ENCODE data around the gene TMEM242.
A peak's percentile ranks its signal among the peaks of the same experiment; 100 is the strongest.

TMEM242 gene

DNA sequence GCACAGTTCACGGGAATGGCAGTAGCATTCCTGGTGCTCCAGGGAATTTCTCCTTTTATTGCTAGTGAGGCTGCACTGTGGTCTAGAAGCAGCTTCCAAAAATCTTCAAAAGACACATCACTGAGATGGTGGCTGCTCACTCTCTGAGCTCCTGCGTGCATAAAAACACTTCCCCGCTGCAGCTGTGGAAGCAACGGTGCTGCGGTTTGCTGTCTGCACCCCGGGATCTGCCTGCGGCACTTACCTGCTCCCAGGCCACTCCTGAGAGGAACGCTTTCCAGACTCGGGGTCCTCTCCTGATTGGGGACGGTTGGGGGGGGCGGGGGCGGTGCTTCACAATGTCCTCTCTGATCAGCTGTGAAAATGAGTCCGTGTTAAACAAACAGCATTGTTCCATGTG, 77.9 kb downstream of the TMEM242 start:
- no peaks in the 10 kb centered on the region for H3K36me3 ChIP-seq (ENCODE audit: control insufficient read depth in 1 of 2, insufficient read depth in 2 of 2, low read length in 2 of 2)
- H3K27me3 ChIP-seq (ENCODE audit: control insufficient read depth in 1 of 2, insufficient read depth in 2 of 2, low read length in 2 of 2), result no peaks in the 10 kb centered on the region
- H3K9me3 ChIP-seq (ENCODE audit: control insufficient read depth in 1 of 2, low read length in 2 of 2), result peaks cover 0 to 6% of the 10 kb centered on the region in 2 donors
- no peak overlapping the region for H3K4me3 ChIP-seq (ENCODE audit: low read depth in 1 of 2, low read length in 2 of 2)
- H3K27ac ChIP-seq (ENCODE audit: low read depth, low read length), result no peak overlapping the region
- H3K4me1 ChIP-seq (ENCODE audit: control insufficient read depth in 1 of 2, insufficient read depth in 2 of 2, low read length in 2 of 2), result peaks cover 15 to 18% of the 10 kb centered on the region in 2 donors
- no peak overlapping the region for H3K9ac ChIP-seq (ENCODE audit: low read depth in 1 of 2, low read length in 2 of 2)

DNA sequence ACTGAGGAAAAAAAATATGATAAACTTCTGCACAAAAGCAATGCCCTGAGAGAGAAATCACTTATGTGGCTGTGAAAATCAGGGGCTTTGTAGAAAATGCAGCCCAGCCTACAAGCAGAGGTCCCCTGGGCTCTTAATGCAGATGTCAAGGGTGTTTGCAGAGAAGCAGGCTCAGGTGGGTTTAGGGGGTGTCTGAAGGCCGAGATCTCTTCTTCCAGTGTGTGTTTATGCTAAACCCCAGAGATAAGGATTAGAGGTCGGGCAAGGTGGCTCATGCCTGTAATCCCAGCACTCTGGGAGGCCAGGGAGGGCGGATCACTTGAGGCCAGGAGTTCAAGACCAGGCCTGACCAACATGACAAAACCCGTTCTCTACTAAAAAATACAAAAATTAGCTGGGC, 78.5 kb downstream of the TMEM242 start:
- Histone ChIP-seq H3K4me1 (ENCODE audit: control insufficient read depth in 1 of 2, insufficient read depth in 2 of 2, low read length in 2 of 2) (peaks cover 21 to 25% of the 10 kb centered on the region in 2 donors), H3K27ac (ENCODE audit: low read depth, low read length) (no peak overlapping the region), H3K4me3 (ENCODE audit: low read depth in 1 of 2, low read length in 2 of 2) (no peak overlapping the region), H3K36me3 (ENCODE audit: control insufficient read depth in 1 of 2, insufficient read depth in 2 of 2, low read length in 2 of 2) (no peaks in the 10 kb centered on the region), H3K27me3 (ENCODE audit: control insufficient read depth in 1 of 2, insufficient read depth in 2 of 2, low read length in 2 of 2) (no peaks in the 10 kb centered on the region), H3K9ac (ENCODE audit: low read depth in 1 of 2, low read length in 2 of 2) (no peak overlapping the region), H3K9me3 (ENCODE audit: control insufficient read depth in 1 of 2, low read length in 2 of 2) (peaks cover 0 to 6% of the 10 kb centered on the region in 2 donors)

DNA sequence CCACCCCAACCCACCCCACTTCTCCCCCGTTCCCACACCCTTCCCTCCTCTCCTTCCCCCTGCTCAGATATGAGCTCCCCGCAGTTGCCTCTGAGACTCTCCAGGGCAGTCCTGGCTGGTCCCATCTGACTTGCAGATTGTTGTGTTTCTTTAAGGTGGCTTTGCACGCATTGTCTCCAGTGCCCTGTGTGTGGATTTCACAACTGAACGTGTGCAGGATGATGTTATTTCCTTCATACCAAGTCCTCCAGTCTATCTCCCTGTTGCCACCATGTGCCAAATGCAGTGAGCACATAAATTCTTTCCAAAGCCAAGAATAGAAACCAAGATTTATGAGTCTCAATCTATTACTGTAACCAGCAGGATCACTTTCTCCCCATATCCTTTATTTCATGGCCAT, 79.1 kb downstream of the TMEM242 start:
- H3K4me1 ChIP-seq (ENCODE audit: control insufficient read depth in 1 of 2, insufficient read depth in 2 of 2, low read length in 2 of 2), result peaks cover 21 to 30% of the 10 kb centered on the region in 2 donors

GRCh38 chr6:157242791-157243190, 80.5 kb downstream of the TMEM242 start:
- no peak overlapping the region for H3K4me3 ChIP-seq (ENCODE audit: low read depth in 1 of 2, low read length in 2 of 2)
- no peaks in the 10 kb centered on the region for H3K36me3 ChIP-seq (ENCODE audit: control insufficient read depth in 1 of 2, insufficient read depth in 2 of 2, low read length in 2 of 2)
- H3K9ac ChIP-seq (ENCODE audit: low read depth in 1 of 2, low read length in 2 of 2), result no peak overlapping the region
- H3K9me3 ChIP-seq (ENCODE audit: control insufficient read depth in 1 of 2, low read length in 2 of 2), result no peaks in the 10 kb centered on the region
- H3K4me1 ChIP-seq (ENCODE audit: control insufficient read depth in 1 of 2, insufficient read depth in 2 of 2, low read length in 2 of 2), result peaks cover 21 to 30% of the 10 kb centered on the region in 2 donors
- H3K27me3 ChIP-seq (ENCODE audit: control insufficient read depth in 1 of 2, insufficient read depth in 2 of 2, low read length in 2 of 2), result no peaks in the 10 kb centered on the region
- no peak overlapping the region for H3K27ac ChIP-seq (ENCODE audit: low read depth, low read length)

More for the DNA sequence above, 79.1 kb downstream of the TMEM242 start:
- no peak overlapping the region for H3K9ac ChIP-seq (ENCODE audit: low read depth in 1 of 2, low read length in 2 of 2)
- H3K4me3 ChIP-seq (ENCODE audit: low read depth in 1 of 2, low read length in 2 of 2), result no peak overlapping the region
- H3K9me3 ChIP-seq (ENCODE audit: control insufficient read depth in 1 of 2, low read length in 2 of 2), result peaks cover 0 to 6% of the 10 kb centered on the region in 2 donors
- no peak overlapping the region for H3K27ac ChIP-seq (ENCODE audit: low read depth, low read length)
- no peaks in the 10 kb centered on the region for H3K27me3 ChIP-seq (ENCODE audit: control insufficient read depth in 1 of 2, insufficient read depth in 2 of 2, low read length in 2 of 2)
- H3K36me3 ChIP-seq (ENCODE audit: control insufficient read depth in 1 of 2, insufficient read depth in 2 of 2, low read length in 2 of 2), result no peaks in the 10 kb centered on the region

- H3K9me3 ChIP-seq (ENCODE audit: control insufficient read depth in 1 of 2, low read length in 2 of 2), result no peaks in the 10 kb centered on the region
- H3K27ac ChIP-seq (ENCODE audit: low read depth, low read length), result no peak overlapping the region
- peaks cover 0 to 15% of the 10 kb centered on the region in 2 donors for H3K27me3 ChIP-seq (ENCODE audit: control insufficient read depth in 1 of 2, insufficient read depth in 2 of 2, low read length in 2 of 2)
- peak overlapping the region in 1 of 2 donors; percentile 58 for H3K4me3 ChIP-seq (ENCODE audit: low read depth in 1 of 2, low read length in 2 of 2)
- no peaks in the 10 kb centered on the region for H3K36me3 ChIP-seq (ENCODE audit: control insufficient read depth in 1 of 2, insufficient read depth in 2 of 2, low read length in 2 of 2)
- H3K4me1 ChIP-seq (ENCODE audit: control insufficient read depth in 1 of 2, insufficient read depth in 2 of 2, low read length in 2 of 2), result peaks cover 25 to 34% of the 10 kb centered on the region in 2 donors
- no peak overlapping the region for H3K9ac ChIP-seq (ENCODE audit: low read depth in 1 of 2, low read length in 2 of 2)
Observed at GRCh38 chr6:157240960-157241311, 82.4 kb downstream of the TMEM242 start.

DNA sequence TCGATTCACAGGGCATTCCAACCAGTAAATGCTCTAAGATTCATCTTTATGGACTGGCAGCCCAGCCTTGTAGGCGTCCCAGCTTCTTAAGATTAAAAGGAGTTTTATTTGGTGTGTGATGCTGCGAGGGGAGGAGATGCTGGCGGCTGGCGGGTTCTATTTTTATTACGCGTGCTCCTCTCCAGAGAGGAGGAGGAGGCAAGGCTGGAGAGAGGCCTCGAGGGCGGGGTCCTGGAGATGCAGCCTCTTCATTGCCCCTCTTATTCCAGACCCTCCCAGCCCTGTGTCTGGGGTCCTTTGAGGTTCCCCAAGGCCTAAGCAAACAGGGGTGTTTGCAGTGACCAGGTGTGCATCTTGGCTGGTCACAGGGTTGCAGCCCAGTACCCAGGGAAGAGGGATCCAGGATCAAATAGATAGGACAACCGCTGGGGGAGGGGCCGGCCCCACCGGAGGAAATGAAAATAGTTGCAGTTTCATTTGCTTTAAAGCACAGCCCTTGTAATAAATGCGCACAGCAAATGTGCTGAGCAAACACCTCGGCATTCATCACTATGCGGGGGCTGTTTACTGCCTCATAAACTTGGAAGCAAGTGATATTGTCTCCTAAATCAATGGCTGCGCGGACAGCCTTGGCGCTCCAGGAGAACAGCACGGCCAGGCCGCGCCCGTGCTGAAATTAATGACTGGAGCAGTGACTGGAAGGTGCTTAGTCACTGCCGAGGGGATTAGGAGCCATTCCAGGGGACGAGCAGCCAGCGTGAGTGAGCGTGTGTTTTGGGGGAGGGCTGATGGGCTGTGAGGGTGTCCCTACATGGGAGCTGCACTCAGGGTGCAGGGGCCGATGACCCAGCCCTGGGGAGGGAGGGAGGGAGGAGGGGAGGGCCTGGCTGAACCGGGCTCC, 83.0 kb downstream of the TMEM242 start:
- Histone ChIP-seq H3K27me3 (ENCODE audit: control insufficient read depth in 1 of 2, insufficient read depth in 2 of 2, low read length in 2 of 2) (peaks cover 0 to 20% of the 10 kb centered on the region in 2 donors), H3K27ac (ENCODE audit: low read depth, low read length) (no peak overlapping the region), H3K9me3 (ENCODE audit: control insufficient read depth in 1 of 2, low read length in 2 of 2) (no peaks in the 10 kb centered on the region), H3K4me3 (ENCODE audit: low read depth in 1 of 2, low read length in 2 of 2) (peak overlapping the region; percentile 58 to 59), H3K9ac (ENCODE audit: low read depth in 1 of 2, low read length in 2 of 2) (peak overlapping the region; percentile 6 to 44), H3K4me1 (ENCODE audit: control insufficient read depth in 1 of 2, insufficient read depth in 2 of 2, low read length in 2 of 2) (peaks cover 25 to 36% of the 10 kb centered on the region in 2 donors), H3K36me3 (ENCODE audit: control insufficient read depth in 1 of 2, insufficient read depth in 2 of 2, low read length in 2 of 2) (no peaks in the 10 kb centered on the region)

- H3K4me3 ChIP-seq (ENCODE audit: low read depth in 1 of 2, low read length in 2 of 2), result no peak overlapping the region
- H3K27me3 ChIP-seq (ENCODE audit: control insufficient read depth in 1 of 2, insufficient read depth in 2 of 2, low read length in 2 of 2), result peaks cover 4 to 25% of the 10 kb centered on the region in 2 donors
- H3K27ac ChIP-seq (ENCODE audit: low read depth, low read length), result no peak overlapping the region
Observed at GRCh38 chr6:157239671-157240058, 83.7 kb downstream of the TMEM242 start.

More at GRCh38 chr6:157239671-157240058, 83.7 kb downstream of the TMEM242 start:
- no peaks in the 10 kb centered on the region for H3K9me3 ChIP-seq (ENCODE audit: control insufficient read depth in 1 of 2, low read length in 2 of 2)
- no peaks in the 10 kb centered on the region for H3K36me3 ChIP-seq (ENCODE audit: control insufficient read depth in 1 of 2, insufficient read depth in 2 of 2, low read length in 2 of 2)
- H3K9ac ChIP-seq (ENCODE audit: low read depth in 1 of 2, low read length in 2 of 2), result no peak overlapping the region
- H3K4me1 ChIP-seq (ENCODE audit: control insufficient read depth in 1 of 2, insufficient read depth in 2 of 2, low read length in 2 of 2), result peaks cover 25 to 42% of the 10 kb centered on the region in 2 donors
